Measurements from ENCODE around the gene CEP162. TPM values are rescaled to one million over a fixed set of nuclear protein-coding genes. Genes with fewer than 3 reads are reported as not detected.

Gene CEP162
- total RNA-seq, 1 donor from 2014 or later, result 3.4 TPM

DNA sequence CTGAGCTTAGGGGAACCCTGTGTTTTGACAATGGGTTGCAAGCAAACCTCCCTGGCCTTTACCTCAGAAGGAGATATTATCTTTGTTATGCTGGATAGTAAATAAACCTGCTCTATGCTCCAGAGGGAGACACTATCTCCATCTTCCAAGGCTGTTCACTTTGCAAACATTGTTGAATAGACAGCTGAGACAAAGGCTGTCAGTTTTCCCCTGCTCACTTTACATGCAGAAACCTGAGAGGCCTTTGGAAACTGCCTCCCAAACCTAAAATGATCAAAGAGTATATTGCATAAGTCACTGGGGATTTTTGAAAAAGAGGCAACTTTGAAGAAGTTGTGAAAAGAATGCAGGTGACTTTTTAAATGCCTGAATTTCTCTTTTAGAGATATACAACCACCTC is 132.3 kb downstream of the CEP162 start:
- TF ChIP-seq CTCF (IDR thresholded peaks at IDR 0.05; ENCODE audit: insufficient read depth, low read length, severe bottlenecking), result no peak
- no peak overlapping the region for H3K4me3 ChIP-seq (ENCODE audit: low read depth, low read length)
- no peak for DNase-seq (ENCODE audit: low read depth)
- no peak for FAIRE-seq
- no peaks in the 10 kb centered on the region for H3K36me3 ChIP-seq (ENCODE audit: control insufficient read depth, insufficient read depth, low read length)
- no peaks in the 10 kb centered on the region for H3K27me3 ChIP-seq (ENCODE audit: control insufficient read depth, insufficient read depth, low read length)

GRCh38 chr6:84093441-84094435 is 133.7 kb downstream of the CEP162 start:
- no peak for TF ChIP-seq CTCF (IDR thresholded peaks at IDR 0.05; ENCODE audit: insufficient read depth, low read length, severe bottlenecking)
- FAIRE-seq (no peak), DNase-seq (ENCODE audit: low read depth) (peak; percentile 34)
- Histone ChIP-seq H3K27me3 (ENCODE audit: control insufficient read depth, insufficient read depth, low read length) (no peaks in the 10 kb centered on the region), H3K4me3 (ENCODE audit: low read depth, low read length) (no peak overlapping the region), H3K36me3 (ENCODE audit: control insufficient read depth, insufficient read depth, low read length) (no peaks in the 10 kb centered on the region)

DNA sequence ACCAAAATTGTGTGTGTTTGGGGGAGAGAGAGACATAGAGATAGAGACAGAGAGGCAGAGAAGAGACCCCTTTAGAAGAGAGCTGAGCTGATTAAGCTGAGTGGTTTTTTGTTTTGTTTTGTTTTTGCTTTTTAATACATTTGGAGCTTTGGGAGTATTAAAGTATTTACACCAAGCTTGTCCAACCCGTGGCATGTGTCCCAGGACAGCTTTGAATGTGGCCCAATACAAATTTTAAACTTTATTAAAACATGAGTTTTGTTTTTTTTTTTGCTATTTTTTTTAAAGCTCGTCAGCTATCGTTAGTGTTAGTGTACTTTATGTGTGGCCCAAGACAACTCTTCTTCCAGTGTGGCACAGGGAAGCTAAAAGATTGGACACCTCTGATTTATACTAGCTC is 137.9 kb downstream of the CEP162 start:
- Histone ChIP-seq H3K4me3 (ENCODE audit: low read depth, low read length) (no peak overlapping the region), H3K27me3 (ENCODE audit: control insufficient read depth, insufficient read depth, low read length) (no peaks in the 10 kb centered on the region), H3K36me3 (ENCODE audit: control insufficient read depth, insufficient read depth, low read length) (no peaks in the 10 kb centered on the region)
- DNase-seq (ENCODE audit: low read depth), result no peak
- FAIRE-seq, result no peak
- TF ChIP-seq CTCF (IDR thresholded peaks at IDR 0.05; ENCODE audit: insufficient read depth, low read length, severe bottlenecking), result no peak

- no peak overlapping the region for H3K4me3 ChIP-seq (ENCODE audit: low read depth, low read length)
- DNase-seq (ENCODE audit: low read depth), result no peak
- H3K36me3 ChIP-seq (ENCODE audit: control insufficient read depth, insufficient read depth, low read length), result no peaks in the 10 kb centered on the region
- no peaks in the 10 kb centered on the region for H3K27me3 ChIP-seq (ENCODE audit: control insufficient read depth, insufficient read depth, low read length)
- TF ChIP-seq CTCF (IDR thresholded peaks at IDR 0.05; ENCODE audit: insufficient read depth, low read length, severe bottlenecking), result no peak
- FAIRE-seq, result no peak
Measured at GRCh38 chr6:84089081-84089480, 138.4 kb downstream of the CEP162 start.

DNA sequence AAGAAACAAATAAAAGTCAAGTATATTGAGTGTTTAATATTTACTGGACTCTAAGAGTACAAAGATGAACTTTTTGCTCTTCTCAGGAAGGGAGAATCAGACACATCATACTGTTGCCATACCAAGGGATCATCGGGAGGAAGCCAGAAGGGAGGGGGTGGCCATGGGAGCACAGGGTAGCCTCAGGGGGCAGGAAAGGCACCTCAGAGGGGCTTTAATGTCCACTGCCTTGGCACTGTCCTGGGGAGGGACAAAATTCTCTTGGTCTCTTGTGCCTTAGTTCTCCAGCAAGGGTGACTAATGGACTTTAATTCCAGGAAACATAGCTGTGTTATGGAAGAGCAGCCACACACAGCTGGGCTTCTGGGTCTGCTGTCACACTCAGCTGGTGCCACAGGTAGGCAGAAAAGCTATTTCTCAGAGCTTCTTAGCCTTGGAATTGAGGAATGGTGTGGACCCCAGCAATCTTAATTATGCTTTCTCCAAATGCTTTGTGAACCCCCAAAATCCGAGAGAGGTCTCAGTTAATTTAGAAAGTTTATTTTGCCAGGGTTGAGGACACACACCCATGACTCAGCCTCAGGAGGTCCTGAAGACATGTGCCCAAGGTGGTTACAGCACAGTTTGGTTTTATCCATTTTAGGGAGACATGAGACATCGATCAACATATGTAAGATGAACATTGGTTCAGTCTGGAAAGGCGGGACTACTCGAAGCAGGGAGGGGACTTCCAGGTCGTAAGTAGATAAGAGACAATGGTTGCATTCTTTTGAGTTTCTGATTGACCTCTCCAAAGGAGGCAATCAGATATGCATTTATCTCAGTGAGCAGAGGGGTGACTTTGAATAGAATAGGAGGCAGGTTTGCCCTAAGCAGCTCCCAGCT is 140.7 kb downstream of the CEP162 start:
- DNase-seq (ENCODE audit: low read depth) (no peak), FAIRE-seq (no peak)
- H3K4me3 ChIP-seq (ENCODE audit: low read depth, low read length), result no peak overlapping the region
- H3K36me3 ChIP-seq (ENCODE audit: control insufficient read depth, insufficient read depth, low read length), result no peaks in the 10 kb centered on the region
- H3K27me3 ChIP-seq (ENCODE audit: control insufficient read depth, insufficient read depth, low read length), result no peaks in the 10 kb centered on the region
- no peak for TF ChIP-seq CTCF (IDR thresholded peaks at IDR 0.05; ENCODE audit: insufficient read depth, low read length, severe bottlenecking)
